ENCODE measurements around the gene NPIPB8. TPM values are rescaled to one million over a fixed set of nuclear protein-coding genes. Genes with fewer than 3 reads are reported as not detected.
A peak's percentile ranks its signal among the peaks of the same experiment; 100 is the strongest.
"Not testable (repeated sequence)": the region's sequence is repeated elsewhere in the genome, so short reads cannot be mapped to it uniquely, and the experiment has no call there.

NPIPB8 gene
- total RNA-seq (2013): 0.39 TPM
- polyA plus RNA-seq: under 1 TPM in 1 of 3 donors, not detected in 2; 0.11 TPM
- polyA minus RNA-seq: not detected in 2 replicates
- total RNA-seq: 0 to 0.35 (median 0.11) reads per million in 11 experiments

GRCh38 chr16:28637765-28638164 lies at the start of gene NPIPB8:
NPIPB8 (plus strand) TSS chr16:28638065; CDS start chr16:28638361, 296 bp downstream.
- H3K27me3 Mint-ChIP-seq (ENCODE audit: low read depth in 3 of 3); H3K36me3 ChIP-seq (replicated peaks in 1 of 2; ENCODE audit: control insufficient read depth in 1 of 2, insufficient read depth in 2 of 2, low read length in 2 of 2); intact Hi-C loops (cut with micrococcal nuclease); H3K27me3 ChIP-seq (ENCODE audit: control insufficient read depth in 2 of 2, insufficient read depth in 2 of 2, low read length in 2 of 2); H3K4me1 Mint-ChIP-seq; H3K9ac ChIP-seq (ENCODE audit: insufficient read depth, low read length, poor library complexity, severe bottlenecking); H3K4me3 Mint-ChIP-seq; H2AFZ ChIP-seq (ENCODE audit: insufficient read depth, low read depth, low read length, poor library complexity, severe bottlenecking); H3K4me1 ChIP-seq (ENCODE audit: control insufficient read depth in 1 of 2, insufficient read depth in 2 of 2, low read length in 2 of 2); H3K9me3 ChIP-seq (replicated peaks in 1 of 2; ENCODE audit: control insufficient read depth in 1 of 2, insufficient read depth in 1 of 2, low read length in 2 of 2); H3K4me2 ChIP-seq (replicated peaks; ENCODE audit: extremely low read depth, low read length, poor library complexity, severe bottlenecking); H4K20me1 ChIP-seq (ENCODE audit: insufficient read depth, low read length); H3K4me3 ChIP-seq (replicated peaks in 1 of 3; ENCODE audit: low read depth in 2 of 3, low read length in 3 of 3); H3K27ac Mint-ChIP-seq; H3K36me3 Mint-ChIP-seq; H3K79me2 ChIP-seq (ENCODE audit: insufficient read depth, low read length); H3K27ac ChIP-seq (ENCODE audit: low read depth in 1 of 2, low read length in 2 of 2); H3K9me3 Mint-ChIP-seq; DNase-seq: not testable (repeated sequence)
- WGBS (ENCODE audit: insufficient coverage): no CpG with 5 or more reads among the region's 1 CpG

- no peak for TF ChIP-seq CTCF (IDR thresholded peaks at IDR 0.05)
- no peaks in the 10 kb centered on the region for H3K27me3 ChIP-seq (ENCODE audit: control insufficient read depth in 2 of 2, insufficient read depth in 2 of 2, low read length in 2 of 2)
- Mint-ChIP-seq H3K4me3 (no peak overlapping the region), H3K27ac (peak overlapping the region in 1 of 7 donors; percentile 54), H3K4me1 (no peaks in the 10 kb centered on the region), H3K36me3 (peaks cover 76 to 87% of the 10 kb centered on the region in 2 donors), H3K9me3 (no peaks in the 10 kb centered on the region), H3K27me3 (ENCODE audit: low read depth in 3 of 3) (peaks cover 0 to 4% (median 3%) of the 10 kb centered on the region in 3 donors)
- no peak for DNase-seq
- H4K20me1 ChIP-seq (ENCODE audit: insufficient read depth, low read length): no peaks in the 10 kb centered on the region
- H3K9me3 ChIP-seq (replicated peaks in 1 of 2; ENCODE audit: control insufficient read depth in 1 of 2, insufficient read depth in 1 of 2, low read length in 2 of 2): no peaks in the 10 kb centered on the region
- 99% methylated on average over 6 of the region's 8 CpGs for WGBS (ENCODE audit: insufficient coverage)
- H3K79me2 ChIP-seq (ENCODE audit: insufficient read depth, low read length): no peaks in the 10 kb centered on the region
- H3K4me2 ChIP-seq (replicated peaks; ENCODE audit: extremely low read depth, low read length, poor library complexity, severe bottlenecking): no peak overlapping the region
- H2AFZ ChIP-seq (ENCODE audit: insufficient read depth, low read depth, low read length, poor library complexity, severe bottlenecking): no peak overlapping the region
- no peak overlapping the region for H3K27ac ChIP-seq (ENCODE audit: low read depth in 1 of 2, low read length in 2 of 2)
- intact Hi-C loops (cut with micrococcal nuclease): no loop called here
- H3K9ac ChIP-seq (ENCODE audit: insufficient read depth, low read length, poor library complexity, severe bottlenecking): no peak overlapping the region
- H3K4me1 ChIP-seq (ENCODE audit: control insufficient read depth in 1 of 2, insufficient read depth in 2 of 2, low read length in 2 of 2): no peaks in the 10 kb centered on the region
- no peak overlapping the region for H3K4me3 ChIP-seq (replicated peaks in 1 of 3; ENCODE audit: low read depth in 2 of 3, low read length in 3 of 3)
- peaks cover 53 to 82% of the 10 kb centered on the region in 2 donors for H3K36me3 ChIP-seq (replicated peaks in 1 of 2; ENCODE audit: control insufficient read depth in 1 of 2, insufficient read depth in 2 of 2, low read length in 2 of 2)
These were observed 48.8 kb upstream of the NPIPB8 start for GRCh38 chr16:28589069-28589468.
